Stimulated activated CD4-positive, alpha-beta T cell treated with anti-CD3 and anti-CD28 coated beads, TNF-alpha, amount 100 ng/mL, for 4 hours (primary cell): Measurements from ENCODE around the gene THUMPD1.
"Not testable (repeated sequence)": the region's sequence is repeated elsewhere in the genome, so short reads cannot be mapped to it uniquely, and the experiment has no call there.

Experiments used
- DNase-seq, 3 experiments: peaks; one replicate each; pipeline ENCODE4 v3.0.0-alpha.2; 2020; ENCODE audit warnings: low read depth in 3 of 3

THUMPD1 gene

GRCh38 chr16:20694096-20694495 is 47.5 kb downstream of the THUMPD1 start:
- DNase-seq, result not testable (repeated sequence)

- no peak for DNase-seq
Observed at GRCh38 chr16:20689668-20690067, 52.0 kb downstream of the THUMPD1 start.

- DNase-seq, result no peak
Observed at GRCh38 chr16:20683812-20684211, 57.8 kb downstream of the THUMPD1 start.
